ENCODE results near the gene GRM8. TPM values are rescaled to one million over a fixed set of nuclear protein-coding genes. Genes with fewer than 3 reads are reported as not detected.

GRM8 gene
- total and polyA plus RNA-seq, 10 of the 15 experiments (the other 5 are each of a cell fraction or from before 2014, with no cell fraction given): 0.33 to 7.1 (median 0.45) TPM; not detected in 2

DNA sequence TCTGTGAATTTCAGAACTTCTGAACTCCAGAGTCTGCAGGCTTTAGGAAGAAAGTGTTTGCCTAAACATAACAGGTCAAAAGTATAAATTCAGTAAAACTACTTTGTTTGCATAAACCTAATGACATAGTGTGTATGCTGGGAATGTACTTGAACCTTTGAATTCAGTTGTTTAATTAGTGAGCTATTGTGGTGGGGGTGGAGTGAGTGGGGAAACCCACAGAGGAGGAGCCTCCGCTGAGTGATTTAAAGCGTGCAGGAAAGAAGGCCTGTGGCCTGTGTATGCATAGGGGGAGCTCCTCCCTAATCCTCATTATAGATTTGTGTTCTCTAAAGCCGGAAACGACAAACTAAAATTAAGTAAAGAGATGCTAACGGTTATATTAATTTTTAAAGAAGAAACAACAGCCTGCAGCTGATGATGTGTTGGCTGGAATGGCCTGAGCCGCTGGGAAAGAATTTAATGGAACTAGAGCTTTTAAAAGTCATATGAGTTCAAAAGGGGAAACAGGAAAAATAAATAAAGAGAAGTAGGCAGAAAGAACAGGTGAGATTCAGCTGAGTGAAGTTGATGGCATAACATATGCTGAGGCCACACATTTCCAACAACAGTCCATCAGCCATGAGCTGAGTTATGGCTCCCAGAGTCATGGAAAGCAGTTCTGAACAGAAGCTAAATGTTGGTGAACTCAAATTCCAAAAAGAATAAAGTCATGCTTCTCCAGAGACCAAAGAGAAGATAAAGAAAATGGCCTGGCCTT, 595.0 kb downstream of the GRM8 start (continued):
- TF ChIP-seq, protein P1, sequence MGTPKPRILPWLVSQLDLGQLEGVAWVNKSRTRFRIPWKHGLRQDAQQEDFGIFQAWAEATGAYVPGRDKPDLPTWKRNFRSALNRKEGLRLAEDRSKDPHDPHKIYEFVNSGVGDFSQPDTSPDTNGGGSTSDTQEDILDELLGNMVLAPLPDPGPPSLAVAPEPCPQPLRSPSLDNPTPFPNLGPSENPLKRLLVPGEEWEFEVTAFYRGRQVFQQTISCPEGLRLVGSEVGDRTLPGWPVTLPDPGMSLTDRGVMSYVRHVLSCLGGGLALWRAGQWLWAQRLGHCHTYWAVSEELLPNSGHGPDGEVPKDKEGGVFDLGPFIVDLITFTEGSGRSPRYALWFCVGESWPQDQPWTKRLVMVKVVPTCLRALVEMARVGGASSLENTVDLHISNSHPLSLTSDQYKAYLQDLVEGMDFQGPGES (IDR thresholded peaks at IDR 0.05): no peak
- TF ChIP-seq ESRRA (IDR thresholded peaks at IDR 0.05; ENCODE audit: low read length): no peak
- no peak for TF ChIP-seq CHD2 (IDR thresholded peaks at IDR 0.05; ENCODE audit: borderline replicate concordance, low read depth, low read length)
- peak; percentile 40; the same call in 1 of the 2 replicates for TF ChIP-seq MXI1 (IDR thresholded peaks at IDR 0.05; ENCODE audit: low read depth, low read length)
- no peak for TF ChIP-seq MYB (IDR thresholded peaks at IDR 0.05; ENCODE audit: borderline replicate concordance, low read depth, low read length)
- TF ChIP-seq, protein P2, sequence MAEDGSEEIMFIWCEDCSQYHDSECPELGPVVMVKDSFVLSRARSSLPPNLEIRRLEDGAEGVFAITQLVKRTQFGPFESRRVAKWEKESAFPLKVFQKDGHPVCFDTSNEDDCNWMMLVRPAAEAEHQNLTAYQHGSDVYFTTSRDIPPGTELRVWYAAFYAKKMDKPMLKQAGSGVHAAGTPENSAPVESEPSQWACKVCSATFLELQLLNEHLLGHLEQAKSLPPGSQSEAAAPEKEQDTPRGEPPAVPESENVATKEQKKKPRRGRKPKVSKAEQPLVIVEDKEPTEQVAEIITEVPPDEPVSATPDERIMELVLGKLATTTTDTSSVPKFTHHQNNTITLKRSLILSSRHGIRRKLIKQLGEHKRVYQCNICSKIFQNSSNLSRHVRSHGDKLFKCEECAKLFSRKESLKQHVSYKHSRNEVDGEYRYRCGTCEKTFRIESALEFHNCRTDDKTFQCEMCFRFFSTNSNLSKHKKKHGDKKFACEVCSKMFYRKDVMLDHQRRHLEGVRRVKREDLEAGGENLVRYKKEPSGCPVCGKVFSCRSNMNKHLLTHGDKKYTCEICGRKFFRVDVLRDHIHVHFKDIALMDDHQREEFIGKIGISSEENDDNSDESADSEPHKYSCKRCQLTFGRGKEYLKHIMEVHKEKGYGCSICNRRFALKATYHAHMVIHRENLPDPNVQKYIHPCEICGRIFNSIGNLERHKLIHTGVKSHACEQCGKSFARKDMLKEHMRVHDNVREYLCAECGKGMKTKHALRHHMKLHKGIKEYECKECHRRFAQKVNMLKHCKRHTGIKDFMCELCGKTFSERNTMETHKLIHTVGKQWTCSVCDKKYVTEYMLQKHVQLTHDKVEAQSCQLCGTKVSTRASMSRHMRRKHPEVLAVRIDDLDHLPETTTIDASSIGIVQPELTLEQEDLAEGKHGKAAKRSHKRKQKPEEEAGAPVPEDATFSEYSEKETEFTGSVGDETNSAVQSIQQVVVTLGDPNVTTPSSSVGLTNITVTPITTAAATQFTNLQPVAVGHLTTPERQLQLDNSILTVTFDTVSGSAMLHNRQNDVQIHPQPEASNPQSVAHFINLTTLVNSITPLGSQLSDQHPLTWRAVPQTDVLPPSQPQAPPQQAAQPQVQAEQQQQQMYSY (CRISPR knock-in tag; IDR thresholded peaks at IDR 0.05): no peak
- TF ChIP-seq, protein P3, sequence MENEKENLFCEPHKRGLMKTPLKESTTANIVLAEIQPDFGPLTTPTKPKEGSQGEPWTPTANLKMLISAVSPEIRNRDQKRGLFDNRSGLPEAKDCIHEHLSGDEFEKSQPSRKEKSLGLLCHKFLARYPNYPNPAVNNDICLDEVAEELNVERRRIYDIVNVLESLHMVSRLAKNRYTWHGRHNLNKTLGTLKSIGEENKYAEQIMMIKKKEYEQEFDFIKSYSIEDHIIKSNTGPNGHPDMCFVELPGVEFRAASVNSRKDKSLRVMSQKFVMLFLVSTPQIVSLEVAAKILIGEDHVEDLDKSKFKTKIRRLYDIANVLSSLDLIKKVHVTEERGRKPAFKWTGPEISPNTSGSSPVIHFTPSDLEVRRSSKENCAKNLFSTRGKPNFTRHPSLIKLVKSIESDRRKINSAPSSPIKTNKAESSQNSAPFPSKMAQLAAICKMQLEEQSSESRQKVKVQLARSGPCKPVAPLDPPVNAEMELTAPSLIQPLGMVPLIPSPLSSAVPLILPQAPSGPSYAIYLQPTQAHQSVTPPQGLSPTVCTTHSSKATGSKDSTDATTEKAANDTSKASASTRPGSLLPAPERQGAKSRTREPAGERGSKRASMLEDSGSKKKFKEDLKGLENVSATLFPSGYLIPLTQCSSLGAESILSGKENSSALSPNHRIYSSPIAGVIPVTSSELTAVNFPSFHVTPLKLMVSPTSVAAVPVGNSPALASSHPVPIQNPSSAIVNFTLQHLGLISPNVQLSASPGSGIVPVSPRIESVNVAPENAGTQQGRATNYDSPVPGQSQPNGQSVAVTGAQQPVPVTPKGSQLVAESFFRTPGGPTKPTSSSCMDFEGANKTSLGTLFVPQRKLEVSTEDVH (IDR thresholded peaks at IDR 0.05; ENCODE audit: low read depth, partially characterized antibody): no peak
- TF ChIP-seq, protein P4, sequence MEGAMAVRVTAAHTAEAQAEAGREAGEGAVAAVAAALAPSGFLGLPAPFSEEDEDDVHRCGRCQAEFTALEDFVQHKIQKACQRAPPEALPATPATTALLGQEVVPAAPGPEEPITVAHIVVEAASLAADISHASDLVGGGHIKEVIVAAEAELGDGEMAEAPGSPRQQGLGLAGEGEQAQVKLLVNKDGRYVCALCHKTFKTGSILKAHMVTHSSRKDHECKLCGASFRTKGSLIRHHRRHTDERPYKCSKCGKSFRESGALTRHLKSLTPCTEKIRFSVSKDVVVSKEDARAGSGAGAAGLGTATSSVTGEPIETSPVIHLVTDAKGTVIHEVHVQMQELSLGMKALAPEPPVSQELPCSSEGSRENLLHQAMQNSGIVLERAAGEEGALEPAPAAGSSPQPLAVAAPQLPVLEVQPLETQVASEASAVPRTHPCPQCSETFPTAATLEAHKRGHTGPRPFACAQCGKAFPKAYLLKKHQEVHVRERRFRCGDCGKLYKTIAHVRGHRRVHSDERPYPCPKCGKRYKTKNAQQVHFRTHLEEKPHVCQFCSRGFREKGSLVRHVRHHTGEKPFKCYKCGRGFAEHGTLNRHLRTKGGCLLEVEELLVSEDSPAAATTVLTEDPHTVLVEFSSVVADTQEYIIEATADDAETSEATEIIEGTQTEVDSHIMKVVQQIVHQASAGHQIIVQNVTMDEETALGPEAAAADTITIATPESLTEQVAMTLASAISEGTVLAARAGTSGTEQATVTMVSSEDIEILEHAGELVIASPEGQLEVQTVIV (IDR thresholded peaks at IDR 0.05; ENCODE audit: borderline replicate concordance, partially characterized antibody): no peak
- TF ChIP-seq POU2F2 (IDR thresholded peaks at IDR 0.05; ENCODE audit: borderline replicate concordance, low read depth, low read length): peak; percentile 93; the same call in 2 of the 3 replicates
- TF ChIP-seq IKZF2 (IDR thresholded peaks at IDR 0.05): peak; percentile 62 to 72; a peak in 3 of 4 replicates
- TF ChIP-seq, protein P5, sequence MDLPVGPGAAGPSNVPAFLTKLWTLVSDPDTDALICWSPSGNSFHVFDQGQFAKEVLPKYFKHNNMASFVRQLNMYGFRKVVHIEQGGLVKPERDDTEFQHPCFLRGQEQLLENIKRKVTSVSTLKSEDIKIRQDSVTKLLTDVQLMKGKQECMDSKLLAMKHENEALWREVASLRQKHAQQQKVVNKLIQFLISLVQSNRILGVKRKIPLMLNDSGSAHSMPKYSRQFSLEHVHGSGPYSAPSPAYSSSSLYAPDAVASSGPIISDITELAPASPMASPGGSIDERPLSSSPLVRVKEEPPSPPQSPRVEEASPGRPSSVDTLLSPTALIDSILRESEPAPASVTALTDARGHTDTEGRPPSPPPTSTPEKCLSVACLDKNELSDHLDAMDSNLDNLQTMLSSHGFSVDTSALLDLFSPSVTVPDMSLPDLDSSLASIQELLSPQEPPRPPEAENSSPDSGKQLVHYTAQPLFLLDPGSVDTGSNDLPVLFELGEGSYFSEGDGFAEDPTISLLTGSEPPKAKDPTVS (IDR thresholded peaks at IDR 0.05; ENCODE audit: low read depth, low read length): no peak
- peak; percentile 30 for TF ChIP-seq TBL1XR1 (IDR thresholded peaks at IDR 0.05; ENCODE audit: low read depth, low read length)
- TF ChIP-seq RFX5 (IDR thresholded peaks at IDR 0.05; ENCODE audit: low read depth, low read length): no peak

Data from GM12878 (cell line).